GM13976 (cell line): ENCODE measurements around the gene PARP16.
"Not testable (repeated sequence)": the region's sequence is repeated elsewhere in the genome, so short reads cannot be mapped to it uniquely, and the experiment has no call there.

Experiments
- DNase-seq: peaks from one replicate; pipeline ENCODE4 v3.0.0; 2012; ENCODE audit warnings: low spot score
- CTCF ChIP-seq: IDR thresholded peaks from 2 replicates; pipeline ENCODE4 v1.5.1; 2012; ENCODE audit warnings: borderline replicate concordance, mild to moderate bottlenecking; ENCODE audit not compliant: insufficient read depth; ENCODE audit errors: extremely low read depth, missing control alignments, control extremely low read depth
- in situ Hi-C: fragments of 300-500 bp; cut with MboI; formaldehyde crosslinking; loops from one replicate; pipeline ENCODE4 v1.12.0; 2022; ENCODE audit warnings: low sequenced_read_pairs, mixed read lengths, inconsistent platforms; ENCODE audit not compliant: unreplicated experiment

Gene PARP16

GRCh38 chr15:65246939-65247338 is 39.7 kb downstream of the PARP16 start:
- DNase-seq = no peak
- TF ChIP-seq CTCF = no peak
- in situ Hi-C loops = no loop called here

GRCh38 chr15:65246026-65246714 is 40.5 kb downstream of the PARP16 start:
- no peak for TF ChIP-seq CTCF
- in situ Hi-C loops = no loop called here
- no peak for DNase-seq

- in situ Hi-C loops = no loop called here
- DNase-seq = no peak
Measured at GRCh38 chr15:65245096-65245856, 41.4 kb downstream of the PARP16 start.

GRCh38 chr15:65244638-65245037 is 42.0 kb downstream of the PARP16 start:
- no peak for TF ChIP-seq CTCF
- DNase-seq = no peak

More at GRCh38 chr15:65245096-65245856, 41.4 kb downstream of the PARP16 start:
- TF ChIP-seq CTCF = no peak

GRCh38 chr15:65236443-65236842 is 50.2 kb downstream of the PARP16 start:
- in situ Hi-C loops, DNase-seq: not testable (repeated sequence)

More at GRCh38 chr15:65244638-65245037, 42.0 kb downstream of the PARP16 start:
- in situ Hi-C loops = no loop called here

- no peak for TF ChIP-seq CTCF
- in situ Hi-C loops = no loop called here
- no peak for DNase-seq
Measured at GRCh38 chr15:65233696-65234095, 53.0 kb downstream of the PARP16 start.

GRCh38 chr15:65232520-65232919 is 54.2 kb downstream of the PARP16 start:
- in situ Hi-C loops = no loop called here
- DNase-seq = no peak
- TF ChIP-seq CTCF = no peak
